Activated gamma-delta T cell treated with Interleukin-2 at 50 U/mL for 16 hours (primary cell): ENCODE data around the gene GOSR1.
"Not testable (repeated sequence)": the region's sequence is repeated elsewhere in the genome, so short reads cannot be mapped to it uniquely, and the experiment has no call there.

Source experiments
- DNase-seq: peaks from one replicate; pipeline ENCODE4 v3.0.0-alpha.2; 2020

GOSR1 gene

GRCh38 chr17:30564422-30565072, 87.3 kb downstream of the GOSR1 start:
- DNase-seq: not testable (repeated sequence)

DNA sequence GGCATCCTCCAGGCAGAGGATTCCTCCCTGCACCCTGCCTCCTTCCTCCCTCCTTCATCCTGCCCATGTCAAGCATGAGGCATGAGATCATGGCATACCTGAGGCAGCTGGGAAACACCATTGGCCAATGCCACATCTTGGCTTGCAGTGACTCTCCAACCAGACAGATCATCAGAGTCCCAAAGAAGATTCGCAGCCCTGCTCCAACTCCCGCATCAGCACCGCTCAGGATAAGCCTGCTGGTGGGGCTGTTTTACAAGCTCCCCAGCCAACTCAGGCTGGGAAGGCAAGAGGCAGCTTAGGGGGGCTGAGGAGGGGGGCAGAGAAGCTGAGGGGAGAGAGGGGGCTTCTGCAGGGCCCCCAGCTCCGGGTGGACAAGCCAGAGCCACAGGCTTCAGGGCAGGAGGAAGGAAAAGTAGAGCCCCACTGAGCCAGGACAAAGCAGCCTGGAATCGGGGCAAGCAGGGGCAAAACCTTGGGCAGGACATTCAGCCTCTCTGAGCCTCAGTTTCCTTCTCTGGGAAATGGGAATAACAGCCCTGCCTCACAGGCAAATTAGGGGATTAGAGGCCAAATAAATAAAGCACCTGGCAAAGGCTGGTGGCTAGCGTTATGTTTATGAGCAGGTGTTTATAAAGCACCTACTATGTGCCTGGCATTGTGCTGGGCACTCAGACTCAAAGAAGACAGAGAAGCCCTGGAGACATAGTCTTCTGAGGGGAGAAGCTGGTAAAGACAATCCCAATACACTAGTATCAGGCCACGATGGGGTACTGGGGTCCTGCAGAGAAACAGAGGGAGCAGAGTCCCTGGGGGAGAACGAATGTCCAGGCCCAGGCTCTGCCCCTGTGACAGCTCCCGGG, 88.1 kb downstream of the GOSR1 start:
- no peak for DNase-seq

DNA sequence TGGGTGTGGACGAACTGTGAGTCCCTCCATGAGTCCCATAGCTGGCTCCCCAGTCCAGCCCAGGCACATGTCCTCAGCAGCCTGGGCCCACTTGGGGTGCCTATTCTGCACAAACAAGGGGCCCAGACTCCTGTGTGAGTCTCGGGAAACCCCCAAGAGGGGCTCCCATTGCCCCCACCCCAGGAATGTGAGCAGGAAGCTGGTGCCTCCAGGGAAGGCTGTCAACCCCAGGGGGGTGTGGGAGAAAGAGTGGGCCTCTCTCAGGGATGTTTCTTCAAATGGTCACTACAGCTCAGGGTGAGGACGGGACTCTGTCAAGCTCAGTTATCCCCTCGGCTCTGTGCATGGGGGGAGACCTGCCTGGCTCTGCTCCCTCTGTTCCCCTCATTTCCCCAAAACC, 88.9 kb downstream of the GOSR1 start:
- DNase-seq: not testable (repeated sequence)

DNA sequence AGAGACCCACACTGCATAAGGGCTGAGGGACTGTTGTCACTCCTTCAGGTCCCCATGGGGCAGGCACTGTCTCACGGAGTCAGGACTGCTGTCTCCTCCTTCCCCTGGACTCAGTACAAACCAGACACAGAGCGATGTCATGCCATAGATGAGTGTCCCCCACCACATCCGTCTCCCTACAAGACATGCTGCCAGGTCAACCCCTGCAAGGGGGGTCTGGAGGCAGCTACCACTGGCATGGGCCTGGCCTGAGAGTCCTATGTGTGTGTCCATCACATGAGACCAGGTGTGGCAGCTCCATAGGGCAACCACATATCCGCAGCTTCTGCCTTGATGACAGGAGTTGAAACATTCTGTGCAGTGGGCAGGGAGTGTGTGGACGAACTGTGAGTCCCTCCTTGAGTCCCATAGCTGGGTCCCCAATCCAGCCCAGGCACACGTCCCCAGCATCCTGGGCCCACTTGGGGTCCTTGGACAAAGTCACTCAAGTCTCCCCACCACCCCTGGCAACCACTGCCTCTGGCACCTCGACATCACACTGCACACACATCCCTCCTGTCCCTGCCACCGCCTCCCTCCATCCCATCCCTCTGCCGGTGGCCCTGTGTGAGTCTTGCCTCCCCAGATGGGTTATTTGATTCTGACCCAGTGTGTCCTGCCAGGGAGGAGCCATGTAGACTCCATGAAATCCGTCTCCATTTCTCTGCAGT, 89.5 kb downstream of the GOSR1 start:
- not testable (repeated sequence) for DNase-seq

GRCh38 chr17:30567231-30568116, 90.3 kb downstream of the GOSR1 start:
- DNase-seq: no peak

- DNase-seq: no peak
Observed at GRCh38 chr17:30568117-30568430, 90.9 kb downstream of the GOSR1 start.

GRCh38 chr17:30569531-30570175, 92.4 kb downstream of the GOSR1 start:
- not testable (repeated sequence) for DNase-seq

GRCh38 chr17:30570191-30570590, 93.0 kb downstream of the GOSR1 start:
- no peak for DNase-seq

- no peak for DNase-seq
Observed at GRCh38 chr17:30570596-30571265, 93.5 kb downstream of the GOSR1 start.

- DNase-seq: not testable (repeated sequence)
Observed at GRCh38 chr17:30571404-30571803, 94.2 kb downstream of the GOSR1 start.

DNA sequence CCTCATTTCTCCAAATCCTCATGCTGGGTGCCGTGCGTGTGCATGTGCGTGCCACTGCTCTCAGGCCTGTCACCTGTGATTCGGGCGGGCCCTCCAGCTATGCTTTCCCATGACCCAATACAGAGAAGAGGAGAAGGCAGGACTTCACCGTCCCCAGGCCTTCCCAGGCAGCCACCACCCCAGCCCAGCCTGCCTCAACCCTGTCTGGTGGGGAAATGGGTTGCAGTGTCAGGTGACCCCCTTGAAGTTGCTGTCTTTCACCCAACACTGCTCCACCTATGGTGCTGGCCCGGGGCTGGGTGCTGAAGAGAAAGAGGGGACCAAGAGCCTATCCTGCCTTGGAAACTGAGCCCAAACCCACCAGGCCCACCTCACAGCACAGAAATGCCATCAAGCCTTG, 94.7 kb downstream of the GOSR1 start:
- DNase-seq: no peak

DNA sequence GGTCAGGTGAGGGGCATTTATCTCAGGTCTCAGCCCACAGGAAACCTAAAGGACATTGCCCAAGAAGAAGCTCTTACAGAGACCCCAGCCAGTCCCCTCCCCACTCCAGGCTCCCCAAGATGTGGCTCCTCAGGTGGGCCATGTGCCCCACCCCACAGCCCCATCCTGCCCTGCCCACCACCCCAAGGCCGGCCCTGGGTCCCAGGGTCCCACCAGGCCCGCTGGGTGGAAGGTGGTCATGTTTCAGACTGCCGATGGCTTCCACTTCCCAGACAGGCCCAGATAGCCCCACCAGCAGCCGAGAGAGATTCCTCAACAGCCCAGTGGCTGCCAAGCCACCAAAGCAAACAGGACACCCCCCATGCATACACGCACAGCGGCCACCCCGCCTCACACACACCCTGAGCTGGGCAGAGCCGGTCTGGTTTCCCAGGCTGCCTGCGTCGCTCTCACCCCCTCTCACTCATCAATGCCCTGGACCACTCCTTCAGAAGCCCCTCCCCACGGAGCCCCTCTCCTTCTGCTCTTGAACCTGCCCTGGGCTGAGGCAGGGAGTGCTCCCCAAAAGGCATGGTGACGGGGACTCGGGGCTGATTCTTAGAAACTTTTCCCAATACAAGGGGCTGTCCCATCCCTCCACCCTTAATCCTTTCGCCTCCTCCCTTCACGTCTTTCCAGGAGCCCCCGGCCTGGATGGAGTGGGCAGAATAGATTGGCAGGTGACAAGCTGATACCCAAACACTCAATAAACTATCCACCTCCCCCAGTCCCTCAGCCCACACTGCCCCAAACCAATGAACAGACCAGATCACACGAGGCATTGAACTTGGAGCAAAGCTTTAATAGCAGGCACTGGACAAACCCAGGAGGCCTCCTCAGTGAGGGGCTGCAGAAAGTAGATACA, 95.7 kb downstream of the GOSR1 start:
- not testable (repeated sequence) for DNase-seq

- DNase-seq: no peak
Observed at GRCh38 chr17:30573603-30574175, 96.5 kb downstream of the GOSR1 start.

GRCh38 chr17:30574309-30574708, 97.1 kb downstream of the GOSR1 start:
- not testable (repeated sequence) for DNase-seq

GRCh38 chr17:30574806-30575205, 97.6 kb downstream of the GOSR1 start:
- DNase-seq: not testable (repeated sequence)

- not testable (repeated sequence) for DNase-seq
Observed at GRCh38 chr17:30575648-30576325, 98.6 kb downstream of the GOSR1 start.

DNA sequence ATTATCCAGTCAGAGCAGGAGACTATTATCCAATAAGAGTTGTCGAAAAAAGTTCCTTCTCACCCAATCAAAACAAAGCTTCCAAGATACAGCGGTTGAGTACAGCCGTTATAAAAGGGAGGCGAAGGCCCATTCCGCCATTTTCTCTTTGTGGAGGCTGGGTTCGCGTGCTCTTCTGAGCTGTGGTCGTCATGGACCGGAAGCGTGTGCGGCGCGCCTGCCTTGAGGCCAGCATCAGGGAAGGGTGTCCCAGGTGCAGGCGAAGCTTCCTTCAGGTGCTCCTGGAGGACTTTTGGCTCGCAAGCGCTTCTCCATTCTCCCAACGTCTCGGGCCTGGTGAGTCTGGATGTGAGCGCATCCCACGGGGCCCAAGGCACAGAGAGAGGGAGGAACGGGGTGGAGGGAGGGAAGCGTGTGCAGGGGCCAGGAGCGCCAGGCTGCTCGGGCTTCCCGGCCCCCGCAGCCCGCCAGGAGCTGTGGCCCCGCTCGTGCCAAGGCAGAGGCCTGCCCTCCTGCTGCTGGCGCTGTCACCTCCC, 99.2 kb downstream of the GOSR1 start:
- no peak for DNase-seq
